Endometrial microvascular endothelial cells (primary cell): ENCODE measurements around the gene NPC1L1. TPM values are rescaled to one million over a fixed set of nuclear protein-coding genes. Genes with fewer than 3 reads are reported as not detected.

ENCODE experiments used
- total RNA-seq: library from RNA; depleted of rRNA; stranded (reverse); fragments of >200 nt; gene quantifications from one replicate; pipeline ENCODE4 v1.2.3, GENCODE V29; 2015; ENCODE audit errors: inconsistent ontology term

NPC1L1 gene
- total RNA-seq, 1 donor from 2014 or later, result not detected

Other genes starting within 250 kb of the NPC1L1 start
- not detected for gene CAMK2B, start 215.7 kb downstream of the NPC1L1 start, total RNA-seq
- 89.1 TPM for gene NUDCD3, start 50.7 kb downstream of the NPC1L1 start, total RNA-seq
- gene DDX56, start 32.6 kb upstream of the NPC1L1 start, total RNA-seq, result 89.1 TPM
- gene TMED4, start 40.9 kb upstream of the NPC1L1 start, total RNA-seq, result 141 TPM
- 116 TPM for gene OGDH, start 65.3 kb upstream of the NPC1L1 start, total RNA-seq
- 25.4 TPM for gene ZMIZ2, start 207.5 kb upstream of the NPC1L1 start, total RNA-seq